Caco-2 (cell line): ENCODE measurements around the gene SLC35G3. TPM values are rescaled to one million over a fixed set of nuclear protein-coding genes. Genes with fewer than 3 reads are reported as not detected.

Experiments
- BruUV-seq: library from RNA; stranded (reverse); fragments of 400-500 nt; replicated peaks from 2 replicates; lab custom pipeline; 2021; lab: Mats Ljungman, UMichigan
- CTCF ChIA-PET: fragments of 300-600 bp; sonication (Branson Sonifier 250); formaldehyde crosslinking; loops from one replicate; lab custom pipeline; 2022; ENCODE audit warnings: antibody characterized with exemption; lab: Charles Lee
- POLR2A ChIA-PET: fragments of 300-600 bp; sonication (Branson Sonifier 250); formaldehyde crosslinking; loops from one replicate; lab custom pipeline; 2022; ENCODE audit warnings: antibody characterized with exemption; lab: Charles Lee
- DNase-seq, 2 experiments: peaks; one replicate each; pipeline versions ENCODE4 v3.0.0 to v3.0.0-alpha.2; 2020 to 2022
- H3K27me3 ChIP-seq: replicated peaks from 2 replicates; pipeline ENCODE4 v1.6.0; 2011; ENCODE audit warnings: low read length; ENCODE audit not compliant: control insufficient read depth, insufficient read depth
- H3K36me3 ChIP-seq: 2 replicates; pipeline ENCODE4 v1.5.1; 2011; ENCODE audit warnings: low read length; ENCODE audit not compliant: control insufficient read depth, insufficient read depth
- H3K4me1 ChIP-seq: fragments of 250-450 bp; sonication (Bioruptor Pico); 2 replicates; pipeline ENCODE4 v1.5.1; 2020; ENCODE audit warnings: mild to moderate bottlenecking
- H3K4me3 ChIP-seq: 2 replicates; pipeline ENCODE4 v1.5.1; 2011; ENCODE audit warnings: low read depth, mild to moderate bottlenecking, control low read depth, low read length
- H3K9me3 ChIP-seq: fragments of 250-450 bp; sonication (Bioruptor Pico); 2 replicates; pipeline ENCODE4 v1.5.1; 2020; ENCODE audit warnings: mild to moderate bottlenecking, moderate library complexity
- H3K27ac Mint-ChIP-seq: one replicate; pipeline ENCODE4 v1.8.0; 2022; ENCODE audit warnings: mixed read lengths; ENCODE audit not compliant: unreplicated experiment
- H3K27me3 Mint-ChIP-seq: one replicate; pipeline ENCODE4 v1.8.0; 2022; ENCODE audit warnings: mixed read lengths; ENCODE audit not compliant: insufficient read depth, unreplicated experiment
- H3K36me3 Mint-ChIP-seq: one replicate; pipeline ENCODE4 v1.8.0; 2022; ENCODE audit warnings: mild to moderate bottlenecking, mixed read lengths; ENCODE audit not compliant: insufficient read depth, unreplicated experiment
- H3K4me1 Mint-ChIP-seq: one replicate; pipeline ENCODE4 v1.8.0; 2022; ENCODE audit warnings: low read depth, mixed read lengths; ENCODE audit not compliant: unreplicated experiment
- H3K4me3 Mint-ChIP-seq: one replicate; pipeline ENCODE4 v1.8.0; 2022; ENCODE audit warnings: mild to moderate bottlenecking, moderate library complexity, mixed read lengths; ENCODE audit not compliant: unreplicated experiment
- H3K9me3 Mint-ChIP-seq: one replicate; pipeline ENCODE4 v1.8.0; 2022; ENCODE audit warnings: mixed read lengths; ENCODE audit not compliant: unreplicated experiment
- intact Hi-C: fragments of 100-400 bp; cut with micrococcal nuclease; formaldehyde crosslinking; loops from one replicate; pipeline ENCODE4 v1.10.0; 2022; ENCODE audit not compliant: unreplicated experiment
- total RNA-seq: library from RNA; stranded (reverse); gene quantifications from 2 replicates; pipeline ENCODE4 v1.2.3, GENCODE V29; 2022
- TF ChIP-seq, protein P1 (sequence below), 2 experiments: fragments of 200-600 bp in 1 of 2; IDR thresholded peaks; 1 replicate in 1 of 2; 2 replicates in 1 of 2; pipeline versions ENCODE4 v1.5.1 to v1.8.0; 2011 to 2022; ENCODE audit warnings: antibody characterized with exemption in 1 of 2, control low read depth in 1 of 2, inconsistent platforms in 1 of 2, low read depth in 1 of 2, low read length in 1 of 2, mild to moderate bottlenecking in 1 of 2, moderate library complexity in 1 of 2; ENCODE audit not compliant: insufficient read depth in 1 of 2, severe bottlenecking in 1 of 2, unreplicated experiment in 1 of 2

SLC35G3 gene
- total RNA-seq, 1 experiment from 2014 or later, result not detected

DNA sequence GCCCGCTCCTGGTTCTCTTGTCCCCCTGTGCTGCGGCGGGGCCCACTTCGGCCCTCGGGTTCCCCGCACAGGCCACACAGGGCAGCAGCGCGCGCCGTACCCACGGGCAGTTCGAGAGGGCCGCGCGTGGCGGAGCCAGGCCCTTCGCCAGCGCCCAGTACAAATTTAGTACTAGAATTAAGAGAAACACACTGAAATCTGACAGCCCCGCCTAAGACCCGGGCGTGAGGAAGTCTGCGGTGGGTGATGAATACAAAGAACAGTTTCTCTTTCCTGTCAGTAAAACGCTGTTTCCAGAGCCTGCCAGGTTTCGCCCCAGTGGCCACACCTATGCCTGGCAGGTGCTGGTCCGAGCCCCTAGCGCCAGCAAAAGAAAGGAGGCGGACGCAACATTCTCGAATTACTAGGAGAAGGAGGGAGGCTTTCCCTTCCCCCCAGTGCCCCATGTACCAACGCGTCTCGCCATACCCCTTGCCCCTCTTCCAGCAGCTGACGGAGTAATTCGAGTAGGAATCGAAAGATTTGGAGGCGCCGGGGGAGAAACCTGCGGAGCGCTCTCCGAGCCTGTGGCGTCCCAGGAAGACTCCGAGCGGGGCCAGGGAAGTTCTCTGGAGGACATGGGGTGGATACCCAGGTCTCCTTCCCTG, 48.1 kb upstream of the SLC35G3 start:
- peak overlapping the region; percentile 72 for H3K27ac Mint-ChIP-seq
- peaks cover 5% of the 10 kb centered on the region for H3K4me1 ChIP-seq
- peak; percentile 82 to 84 for DNase-seq
- no peaks in the 10 kb centered on the region for H3K9me3 Mint-ChIP-seq
- H3K36me3 ChIP-seq, result no peaks in the 10 kb centered on the region
- peaks cover 7% of the 10 kb centered on the region for H3K36me3 Mint-ChIP-seq
- H3K9me3 ChIP-seq, result no peaks in the 10 kb centered on the region
- H3K4me3 Mint-ChIP-seq, result peak overlapping the region; percentile 94
- no peaks in the 10 kb centered on the region for H3K27me3 ChIP-seq
- TF ChIP-seq, protein P1, sequence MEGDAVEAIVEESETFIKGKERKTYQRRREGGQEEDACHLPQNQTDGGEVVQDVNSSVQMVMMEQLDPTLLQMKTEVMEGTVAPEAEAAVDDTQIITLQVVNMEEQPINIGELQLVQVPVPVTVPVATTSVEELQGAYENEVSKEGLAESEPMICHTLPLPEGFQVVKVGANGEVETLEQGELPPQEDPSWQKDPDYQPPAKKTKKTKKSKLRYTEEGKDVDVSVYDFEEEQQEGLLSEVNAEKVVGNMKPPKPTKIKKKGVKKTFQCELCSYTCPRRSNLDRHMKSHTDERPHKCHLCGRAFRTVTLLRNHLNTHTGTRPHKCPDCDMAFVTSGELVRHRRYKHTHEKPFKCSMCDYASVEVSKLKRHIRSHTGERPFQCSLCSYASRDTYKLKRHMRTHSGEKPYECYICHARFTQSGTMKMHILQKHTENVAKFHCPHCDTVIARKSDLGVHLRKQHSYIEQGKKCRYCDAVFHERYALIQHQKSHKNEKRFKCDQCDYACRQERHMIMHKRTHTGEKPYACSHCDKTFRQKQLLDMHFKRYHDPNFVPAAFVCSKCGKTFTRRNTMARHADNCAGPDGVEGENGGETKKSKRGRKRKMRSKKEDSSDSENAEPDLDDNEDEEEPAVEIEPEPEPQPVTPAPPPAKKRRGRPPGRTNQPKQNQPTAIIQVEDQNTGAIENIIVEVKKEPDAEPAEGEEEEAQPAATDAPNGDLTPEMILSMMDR (IDR thresholded peaks at IDR 0.05; ENCODE audit: insufficient read depth in 1 of 2, low read depth in 1 of 2, low read length in 1 of 2, severe bottlenecking in 1 of 2, unreplicated experiment in 1 of 2), result peak; percentile 43 to 69
- peaks cover 9% of the 10 kb centered on the region for H3K27me3 Mint-ChIP-seq
- ChIA-PET POLR2A (no interaction called here), CTCF (no interaction called here)
- peak overlapping the region; percentile 54 for H3K4me3 ChIP-seq
- H3K4me1 Mint-ChIP-seq, result peaks cover 13% of the 10 kb centered on the region
- TSS peak; percentile 89 for BruUV-seq
- intact Hi-C loops, result loop anchor here (5.0 kb wide), 1 partner anchor 295 kb away; the partner anchor contains the start of gene SLFN12L

DNA sequence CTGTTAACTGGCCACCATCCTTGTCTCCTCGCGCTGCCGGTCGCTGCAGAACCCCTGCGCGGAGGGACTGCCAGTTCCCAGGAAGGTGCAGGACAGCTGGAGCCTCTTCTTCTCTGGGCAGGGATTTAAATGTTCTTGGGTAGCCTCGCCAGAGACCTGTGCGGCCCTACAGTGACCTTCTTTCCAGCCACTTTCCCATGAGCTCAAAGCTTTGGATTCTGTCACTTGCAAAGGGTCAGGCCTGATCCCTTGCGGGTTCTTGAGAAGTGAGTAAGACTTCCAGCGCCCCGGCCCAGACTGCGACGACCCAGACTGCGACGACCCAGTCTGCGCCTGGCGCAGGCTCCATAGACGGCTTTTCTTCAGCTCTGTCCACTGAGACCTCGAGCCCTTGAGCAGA, 47.3 kb upstream of the SLC35G3 start:
- TF ChIP-seq, protein P1 (IDR thresholded peaks at IDR 0.05; ENCODE audit: insufficient read depth in 1 of 2, low read depth in 1 of 2, low read length in 1 of 2, severe bottlenecking in 1 of 2, unreplicated experiment in 1 of 2), result no peak
- DNase-seq, result no peak
- Histone ChIP-seq H3K4me1 (peaks cover 5% of the 10 kb centered on the region), H3K4me3 (peak overlapping the region; percentile 54), H3K36me3 (no peaks in the 10 kb centered on the region), H3K27me3 (no peaks in the 10 kb centered on the region; the same call in 1 of the 2 replicates), H3K9me3 (no peaks in the 10 kb centered on the region)
- H3K4me1 Mint-ChIP-seq, result peaks cover 13% of the 10 kb centered on the region
- BruUV-seq, result no TSS peak
- POLR2A ChIA-PET, result no interaction called here
- no peaks in the 10 kb centered on the region for H3K9me3 Mint-ChIP-seq
- H3K27me3 Mint-ChIP-seq, result peaks cover 10% of the 10 kb centered on the region
- CTCF ChIA-PET, result no interaction called here
- H3K36me3 Mint-ChIP-seq, result peaks cover 7% of the 10 kb centered on the region
- peak overlapping the region; percentile 72 for H3K27ac Mint-ChIP-seq
- intact Hi-C loops, result loop anchor here (5.0 kb wide), 1 partner anchor 296 kb away; the partner anchor contains the start of gene SLFN12L
- peak overlapping the region; percentile 94 for H3K4me3 Mint-ChIP-seq

DNA sequence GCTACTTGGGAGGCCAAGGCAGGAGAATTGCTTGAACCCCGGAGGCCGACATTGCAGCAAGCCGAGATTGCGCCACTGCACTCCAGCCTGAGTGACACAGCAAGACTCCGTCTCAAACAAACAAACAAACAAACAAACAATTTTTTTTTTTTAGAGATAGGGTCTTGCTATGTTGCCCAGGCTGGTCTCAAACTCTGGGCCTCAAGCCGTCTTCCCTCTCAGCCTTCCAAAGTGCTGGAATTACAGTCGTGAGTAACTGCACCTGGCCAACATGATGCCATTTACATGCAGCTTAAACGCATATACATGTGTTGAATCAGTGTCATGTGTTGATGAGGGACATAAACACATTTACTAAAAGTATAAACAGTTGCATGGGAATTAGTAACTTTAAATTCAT, 46.7 kb upstream of the SLC35G3 start:
- intact Hi-C loops, result loop anchor here (5.0 kb wide), 1 partner anchor 296 kb away; the partner anchor contains the start of gene SLFN12L
- no peaks in the 10 kb centered on the region for H3K9me3 Mint-ChIP-seq

More for the DNA sequence above, 46.7 kb upstream of the SLC35G3 start:
- peaks cover 13% of the 10 kb centered on the region for H3K4me1 Mint-ChIP-seq
- Histone ChIP-seq H3K27me3 (no peaks in the 10 kb centered on the region; the same call in 1 of the 2 replicates), H3K4me3 (no peak overlapping the region), H3K36me3 (no peaks in the 10 kb centered on the region), H3K4me1 (peaks cover 5% of the 10 kb centered on the region), H3K9me3 (no peaks in the 10 kb centered on the region)
- no TSS peak for BruUV-seq
- peaks cover 10% of the 10 kb centered on the region for H3K27me3 Mint-ChIP-seq
- peaks cover 7% of the 10 kb centered on the region for H3K36me3 Mint-ChIP-seq
- ChIA-PET CTCF (interaction anchor here (0.7 kb wide), 1 partner anchor 97 kb away, joined by 4 read pairs; no protein-coding TSS in a partner anchor), POLR2A (no interaction called here)
- no peak for DNase-seq
- TF ChIP-seq, protein P1 (IDR thresholded peaks at IDR 0.05; ENCODE audit: insufficient read depth in 1 of 2, low read depth in 1 of 2, low read length in 1 of 2, severe bottlenecking in 1 of 2, unreplicated experiment in 1 of 2), result no peak
- H3K4me3 Mint-ChIP-seq, result no peak overlapping the region
- H3K27ac Mint-ChIP-seq, result no peak overlapping the region
